GM21367 (cell line): ENCODE measurements around the gene RELN.

Experiments
- ATAC-seq: cut with Tn5 transposase; IDR thresholded peaks from one replicate; pipeline ENCODE4 v1.9.1; 2021; ENCODE audit not compliant: unreplicated experiment

Gene RELN

DNA sequence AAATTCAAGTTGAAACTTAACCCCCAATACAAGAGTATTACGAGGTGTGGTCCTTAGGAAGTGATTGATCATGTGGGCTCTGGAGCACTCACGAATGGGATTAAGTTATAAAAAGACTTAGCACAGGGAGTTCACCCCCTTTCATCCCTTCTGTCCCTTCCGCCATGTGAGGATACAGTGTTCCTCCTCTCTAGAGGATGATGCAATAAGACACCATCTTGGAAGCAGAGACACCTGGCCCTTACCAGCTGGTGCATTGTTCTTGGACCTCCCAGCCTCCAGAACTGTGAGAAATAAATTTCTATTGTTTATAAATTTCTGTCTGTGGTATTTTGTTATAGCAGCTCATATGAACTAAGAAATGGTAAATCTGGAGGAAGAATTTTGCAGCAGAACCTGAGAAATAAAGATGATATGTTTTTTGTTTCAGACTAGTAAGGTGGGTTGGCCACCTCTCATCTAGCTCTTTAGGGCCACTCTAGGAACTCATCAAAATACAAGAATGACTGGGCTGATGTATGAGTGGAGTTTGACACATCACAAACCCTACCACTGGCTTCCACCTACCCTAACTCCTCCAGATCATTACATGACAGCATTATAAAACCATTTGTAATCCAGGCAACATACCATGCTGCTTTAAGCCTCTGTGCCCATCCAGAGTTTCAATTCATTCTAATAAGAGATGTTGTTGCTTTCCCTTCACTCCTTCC, 565.8 kb downstream of the RELN start:
- ATAC-seq: no peak
